Testis (tissue), 2 donors: ENCODE results near the gene DCHS2.

ENCODE experiments used
- CTCF ChIP-seq, 3 experiments: fragments of 450-650 bp in 2 of 3; fragments of 200-600 bp in 1 of 3; sonication (generic) in 1 of 3; IDR thresholded peaks; one replicate each; pipeline ENCODE4 v1.5.1; 2016 to 2019; ENCODE audit warnings: antibody characterized with exemption in 3 of 3, mild to moderate bottlenecking in 2 of 3, moderate library complexity in 1 of 3
- POLR2A ChIP-seq: fragments of 450-650 bp; IDR thresholded peaks from one replicate; pipeline ENCODE4 v1.6.1; 2017; ENCODE audit warnings: antibody characterized with exemption, mild to moderate bottlenecking, moderate library complexity

GRCh38 chr4:154511548-154511947 is 19.9 kb upstream of the DCHS2 start:
- TF ChIP-seq CTCF (IDR thresholded peaks at IDR 0.05) (no peak), POLR2A (no peak)
